Stimulated activated CD8-positive, alpha-beta memory T cell treated with anti-CD3 and anti-CD28 coated beads, Interleukin-2, amount 100 ng/mL, for 48 hours (primary cell): Measurements from ENCODE around the gene RNU1-4.
"Not testable (repeated sequence)": the region's sequence is repeated elsewhere in the genome, so short reads cannot be mapped to it uniquely, and the experiment has no call there.

Source experiments
- DNase-seq, 2 donors: peaks; one replicate each; pipeline ENCODE4 v3.0.0-alpha.2; 2020; ENCODE audit warnings: low read depth in 2 of 2

The RNU1-4 gene

GRCh38 chr1:16708704-16709103 lies 31.6 kb upstream of the RNU1-4 start:
- not testable (repeated sequence) for DNase-seq

- not testable (repeated sequence) for DNase-seq
Measured at GRCh38 chr1:16709659-16710087, 30.6 kb upstream of the RNU1-4 start.

GRCh38 chr1:16710618-16711017 lies 29.7 kb upstream of the RNU1-4 start:
- DNase-seq, result not testable (repeated sequence)

GRCh38 chr1:16712131-16712530 lies 28.2 kb upstream of the RNU1-4 start:
- DNase-seq, result not testable (repeated sequence)

GRCh38 chr1:16712582-16712981 lies 27.7 kb upstream of the RNU1-4 start:
- not testable (repeated sequence) for DNase-seq

GRCh38 chr1:16712984-16713383 lies 27.3 kb upstream of the RNU1-4 start:
- DNase-seq, result not testable (repeated sequence)

- DNase-seq, result not testable (repeated sequence)
Measured at GRCh38 chr1:16713480-16713879, 26.8 kb upstream of the RNU1-4 start.

- no peak for DNase-seq
Measured at GRCh38 chr1:16716691-16717335, 23.5 kb upstream of the RNU1-4 start.

- DNase-seq, result no peak
Measured at GRCh38 chr1:16717336-16718098, 22.8 kb upstream of the RNU1-4 start.

- not testable (repeated sequence) for DNase-seq
Measured at GRCh38 chr1:16718099-16718907, 22.0 kb upstream of the RNU1-4 start.

GRCh38 chr1:16718908-16719533 lies 21.3 kb upstream of the RNU1-4 start:
- DNase-seq, result no peak

- no peak for DNase-seq
Measured at GRCh38 chr1:16719571-16720350, 20.6 kb upstream of the RNU1-4 start.

- DNase-seq, result no peak
Measured at GRCh38 chr1:16720351-16721223, 19.7 kb upstream of the RNU1-4 start.

GRCh38 chr1:16721871-16722641 lies 18.3 kb upstream of the RNU1-4 start:
- DNase-seq, result no peak

GRCh38 chr1:16724718-16725438 lies 15.4 kb upstream of the RNU1-4 start:
- DNase-seq, result no peak

- not testable (repeated sequence) for DNase-seq
Measured at GRCh38 chr1:16725439-16726245, 14.7 kb upstream of the RNU1-4 start.

- peak; percentile 37 to 45 for DNase-seq
Measured at GRCh38 chr1:16727190-16728111, 12.9 kb upstream of the RNU1-4 start.
